ENCODE data around the gene ZDHHC4. TPM values are rescaled to one million over a fixed set of nuclear protein-coding genes. Genes with fewer than 3 reads are reported as not detected.

ZDHHC4 gene
- total and polyA plus RNA-seq, 2 donors (not counting 3 experiments of a cell fraction or from before 2014, with no cell fraction given): 29.9 to 122 TPM

GRCh38 chr7:6628045-6628444 is 50.8 kb downstream of the ZDHHC4 start:
- FAIRE-seq (no peak), DNase-seq (ENCODE audit: low read depth, low spot score) (no peak)
- no TSS peak for BruUV-seq (replicated peaks)
- intact Hi-C loops (cut with micrococcal nuclease) (no loop called here), dilution Hi-C loops (cut with MboI; ENCODE audit: extremely low pct_ligation_motif_present, low sequenced_read_pairs) (no loop called here)
- Histone ChIP-seq H3K27ac (ENCODE audit: insufficient read depth, low read depth, low read length) (no peak overlapping the region), H4K20me1 (replicated peaks; ENCODE audit: control insufficient read depth, extremely low read depth, insufficient read depth, low read length) (no peaks in the 10 kb centered on the region), H3K9ac (replicated peaks; ENCODE audit: extremely low read depth, insufficient read depth, low read length) (no peak overlapping the region), H3K79me2 (ENCODE audit: control insufficient read depth, insufficient read depth, low read length) (no peaks in the 10 kb centered on the region), H3K27me3 (ENCODE audit: control insufficient read depth in 2 of 2, insufficient read depth in 2 of 2, low read length in 2 of 2) (no peaks in the 10 kb centered on the region), H2AFZ (ENCODE audit: low read depth, low read length) (no peak overlapping the region), H3K4me1 (ENCODE audit: control insufficient read depth, extremely low read depth, insufficient read depth, low read length) (no peaks in the 10 kb centered on the region), H3K9me1 (replicated peaks; ENCODE audit: control insufficient read depth, extremely low read depth, insufficient read depth, low read length) (no peaks in the 10 kb centered on the region), H3K9me3 (replicated peaks; ENCODE audit: control insufficient read depth, insufficient read depth, low read length) (no peaks in the 10 kb centered on the region), H3K36me3 (ENCODE audit: control insufficient read depth in 2 of 2, extremely low read depth in 1 of 2, insufficient read depth in 2 of 2, low read length in 2 of 2) (no peaks in the 10 kb centered on the region), H3K4me2 (ENCODE audit: insufficient read depth, low read length) (no peak overlapping the region), H3K4me3 (replicated peaks in 1 of 3; ENCODE audit: insufficient read depth in 1 of 3, low read depth in 1 of 3, low read length in 3 of 3) (no peak overlapping the region)
- TF ChIP-seq MYC (IDR thresholded peaks at IDR 0.05; ENCODE audit: low read depth, low read length) (no peak), CTCF (IDR thresholded peaks at IDR 0.05; ENCODE audit: extremely low read depth in 1 of 2, insufficient read depth in 1 of 2, low read depth in 1 of 2, low read length in 2 of 2) (no peak), EZH2 (IDR thresholded peaks at IDR 0.05; ENCODE audit: borderline replicate concordance, low read depth, low read length, severe bottlenecking) (no peak), POLR2AphosphoS5 (IDR thresholded peaks at IDR 0.05; ENCODE audit: insufficient read depth, low read depth, low read length) (no peak), POLR2A (IDR thresholded peaks at IDR 0.05; ENCODE audit: low read depth, low read length) (no peak), GATA2 (IDR thresholded peaks at IDR 0.05; ENCODE audit: insufficient read depth, insufficient read length, low read depth, low read length) (no peak), MAX (IDR thresholded peaks at IDR 0.05; ENCODE audit: insufficient read depth, insufficient read length) (no peak)
- POLR2A ChIA-PET: no interaction called here
- CTCF ChIA-PET: no interaction called here

Measured in endothelial cell of umbilical vein (primary cell).